Measurements from ENCODE around the gene WDR46.

GRCh38 chr6:33288141-33288920 lies 708 bp downstream of the WDR46 start:
- no peak for TF ChIP-seq CTCF (IDR thresholded peaks at IDR 0.05)
- no peak for TF ChIP-seq POLR2AphosphoS5 (IDR thresholded peaks at IDR 0.05; ENCODE audit: insufficient read depth in 1 of 2, low read depth in 1 of 2)
